HUES64 (cell line): Measurements from ENCODE around the gene VSTM5.

Source experiments
- H3K27ac ChIP-seq: 2 replicates; pipeline ENCODE4 v1.7.0; 2013; ENCODE audit warnings: low read depth, low read length, inconsistent platforms
- H3K27me3 ChIP-seq: 2 replicates; pipeline ENCODE4 v1.6.1; 2013; ENCODE audit warnings: mild to moderate bottlenecking, low read length; ENCODE audit not compliant: insufficient read depth
- H3K36me3 ChIP-seq: 2 replicates; pipeline ENCODE4 v1.6.1; 2013; ENCODE audit warnings: mild to moderate bottlenecking, low read length; ENCODE audit not compliant: insufficient read depth
- H3K4me1 ChIP-seq: 2 replicates; pipeline ENCODE4 v1.6.1; 2013; ENCODE audit warnings: mild to moderate bottlenecking, low read length, moderate library complexity; ENCODE audit not compliant: insufficient read depth
- H3K4me3 ChIP-seq: 2 replicates; pipeline ENCODE4 v1.5.1; 2013; ENCODE audit warnings: mild to moderate bottlenecking, low read length, moderate library complexity
- H3K9ac ChIP-seq: 2 replicates; pipeline ENCODE4 v1.6.1; 2013; ENCODE audit warnings: mild to moderate bottlenecking, low read depth, low read length
- H3K9me3 ChIP-seq: 2 replicates; pipeline ENCODE4 v1.6.1; 2013; ENCODE audit warnings: low read depth, low read length; ENCODE audit not compliant: insufficient read depth
- WGBS: fragments of 150-250, 120-280 bp; methylation state at CpG from one replicate; pipeline ENCODE4 v1.1.7; 2013; ENCODE audit warnings: missing lambda C conversion rate; 5-methylcytosine and 5-hydroxymethylcytosine counted together

Gene VSTM5

GRCh38 chr11:93820847-93821246 lies 29.6 kb downstream of the VSTM5 start:
- WGBS = 96% methylated on average over 14 of the region's 14 CpGs
- peaks cover under 1% of the 10 kb centered on the region; the same call in 1 of the 2 replicates for H3K36me3 ChIP-seq
- H3K27me3 ChIP-seq = no peaks in the 10 kb centered on the region

GRCh38 chr11:93819966-93820695 lies 30.3 kb downstream of the VSTM5 start:
- peaks cover 7% of the 10 kb centered on the region for H3K36me3 ChIP-seq
- WGBS = 87% methylated on average over 8 of the region's 8 CpGs
- no peaks in the 10 kb centered on the region for H3K27me3 ChIP-seq
- H3K4me1 ChIP-seq = peaks cover 17% of the 10 kb centered on the region; the same call in 1 of the 2 replicates
- H3K9ac ChIP-seq = no peak overlapping the region
- H3K9me3 ChIP-seq = no peaks in the 10 kb centered on the region
- H3K27ac ChIP-seq = no peak overlapping the region
- H3K4me3 ChIP-seq = no peak overlapping the region

More at GRCh38 chr11:93820847-93821246, 29.6 kb downstream of the VSTM5 start:
- no peak overlapping the region for H3K4me3 ChIP-seq
- no peak overlapping the region for H3K9ac ChIP-seq
- H3K4me1 ChIP-seq = peaks cover 17% of the 10 kb centered on the region; the same call in 1 of the 2 replicates
- H3K27ac ChIP-seq = no peak overlapping the region
- no peaks in the 10 kb centered on the region for H3K9me3 ChIP-seq

- Histone ChIP-seq H3K9ac (no peak overlapping the region), H3K36me3 (peaks cover 31% of the 10 kb centered on the region), H3K4me1 (peaks cover 17% of the 10 kb centered on the region; the same call in 1 of the 2 replicates), H3K27me3 (no peaks in the 10 kb centered on the region), H3K27ac (no peak overlapping the region), H3K9me3 (no peaks in the 10 kb centered on the region), H3K4me3 (no peak overlapping the region)
- WGBS = 94% methylated on average over 4 of the region's 4 CpGs
These were observed 32.7 kb downstream of the VSTM5 start for GRCh38 chr11:93817426-93818348.

- 91% methylated on average over 6 of the region's 6 CpGs for WGBS
- Histone ChIP-seq H3K4me1 (peaks cover 10% of the 10 kb centered on the region; the same call in 1 of the 2 replicates), H3K36me3 (peaks cover 56% of the 10 kb centered on the region)
These were observed 35.3 kb downstream of the VSTM5 start for GRCh38 chr11:93814966-93815633.

GRCh38 chr11:93813974-93814373 lies 36.4 kb downstream of the VSTM5 start:
- Histone ChIP-seq H3K36me3 (peaks cover 68% of the 10 kb centered on the region), H3K4me1 (peaks cover 3% of the 10 kb centered on the region; the same call in 1 of the 2 replicates), H3K27ac (no peak overlapping the region), H3K9ac (no peak overlapping the region), H3K9me3 (no peaks in the 10 kb centered on the region), H3K27me3 (no peaks in the 10 kb centered on the region), H3K4me3 (no peak overlapping the region)
- WGBS = 95% methylated on average over 5 of the region's 5 CpGs

More at GRCh38 chr11:93814966-93815633, 35.3 kb downstream of the VSTM5 start:
- no peaks in the 10 kb centered on the region for H3K9me3 ChIP-seq
- no peak overlapping the region for H3K4me3 ChIP-seq
- H3K27me3 ChIP-seq = no peaks in the 10 kb centered on the region
- H3K9ac ChIP-seq = no peak overlapping the region
- no peak overlapping the region for H3K27ac ChIP-seq

GRCh38 chr11:93807980-93808379 lies 42.4 kb downstream of the VSTM5 start:
- Histone ChIP-seq H3K9ac (no peak overlapping the region), H3K4me3 (no peak overlapping the region), H3K27me3 (no peaks in the 10 kb centered on the region), H3K36me3 (peaks cover 99% of the 10 kb centered on the region), H3K4me1 (no peaks in the 10 kb centered on the region), H3K27ac (no peak overlapping the region), H3K9me3 (no peaks in the 10 kb centered on the region)
- WGBS = 96% methylated on average over 3 of the region's 3 CpGs

- 100% methylated on average over 2 of the region's 2 CpGs for WGBS
- H3K36me3 ChIP-seq = peaks cover 96% of the 10 kb centered on the region
- no peak overlapping the region for H3K27ac ChIP-seq
- H3K27me3 ChIP-seq = no peaks in the 10 kb centered on the region
- no peaks in the 10 kb centered on the region for H3K9me3 ChIP-seq
- no peak overlapping the region for H3K9ac ChIP-seq
- no peak overlapping the region for H3K4me3 ChIP-seq
- no peaks in the 10 kb centered on the region for H3K4me1 ChIP-seq
These were observed 45.5 kb downstream of the VSTM5 start for GRCh38 chr11:93804879-93805278.

DNA sequence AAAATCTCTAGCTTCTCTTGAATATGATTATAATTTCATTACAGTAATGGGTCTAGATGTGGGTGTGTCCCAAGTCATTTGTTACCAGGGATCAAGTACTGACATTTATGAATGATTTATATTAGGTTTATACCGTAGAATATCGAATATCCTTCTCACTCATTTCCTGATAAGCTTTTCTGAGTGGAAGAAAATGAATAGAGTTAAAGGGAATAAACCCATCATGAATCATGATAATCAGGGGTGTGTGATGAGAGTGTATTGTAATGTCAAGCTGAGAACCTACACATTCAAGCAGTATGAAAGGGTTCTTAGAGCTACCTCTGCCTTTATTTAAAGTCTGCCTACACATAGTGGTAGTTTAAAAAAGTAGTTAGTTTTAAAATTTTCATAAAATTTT lies 49.1 kb downstream of the VSTM5 start:
- H3K4me1 ChIP-seq = no peaks in the 10 kb centered on the region
- no CpG with 5 or more reads among the region's 2 CpGs for WGBS
- no peaks in the 10 kb centered on the region for H3K9me3 ChIP-seq
- no peak overlapping the region for H3K9ac ChIP-seq
- peaks cover 96% of the 10 kb centered on the region for H3K36me3 ChIP-seq
- H3K27me3 ChIP-seq = no peaks in the 10 kb centered on the region
- no peak overlapping the region for H3K27ac ChIP-seq
- H3K4me3 ChIP-seq = no peak overlapping the region

- Histone ChIP-seq H3K27me3 (no peaks in the 10 kb centered on the region), H3K27ac (no peak overlapping the region), H3K9me3 (no peaks in the 10 kb centered on the region), H3K4me1 (no peaks in the 10 kb centered on the region), H3K36me3 (peaks cover 97% of the 10 kb centered on the region), H3K9ac (no peak overlapping the region), H3K4me3 (no peak overlapping the region)
- 90% methylated on average over 6 of the region's 6 CpGs for WGBS
These were observed 53.8 kb downstream of the VSTM5 start for GRCh38 chr11:93796441-93797231.

DNA sequence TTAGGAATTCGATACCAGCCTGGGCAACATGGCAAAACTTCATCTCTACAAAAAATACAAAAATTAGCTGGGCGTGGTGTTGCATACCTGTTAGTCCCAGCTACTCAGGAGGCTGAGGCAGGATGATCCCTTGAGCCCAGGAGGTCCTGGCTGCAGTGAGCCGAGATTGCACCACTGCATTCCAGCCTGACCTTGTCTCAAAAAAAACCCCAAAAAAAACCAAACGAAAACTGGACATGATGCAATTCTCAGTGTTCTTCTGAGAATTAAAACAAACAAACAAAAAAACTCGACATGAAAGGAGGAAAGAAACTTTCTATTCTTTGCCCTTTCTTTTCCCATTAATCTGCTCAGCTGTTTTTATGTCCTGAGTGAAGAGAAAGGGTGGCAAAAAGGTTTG lies 58.9 kb downstream of the VSTM5 start:
- Histone ChIP-seq H3K27ac (no peak overlapping the region), H3K4me3 (no peak overlapping the region), H3K36me3 (peaks cover 95% of the 10 kb centered on the region), H3K27me3 (no peaks in the 10 kb centered on the region), H3K4me1 (peaks cover 4% of the 10 kb centered on the region; the same call in 1 of the 2 replicates), H3K9ac (no peak overlapping the region), H3K9me3 (no peaks in the 10 kb centered on the region)
- WGBS = 90% methylated on average over 5 of the region's 5 CpGs
